ENCODE results near the gene RTP1.

- TF ChIP-seq, protein P1, sequence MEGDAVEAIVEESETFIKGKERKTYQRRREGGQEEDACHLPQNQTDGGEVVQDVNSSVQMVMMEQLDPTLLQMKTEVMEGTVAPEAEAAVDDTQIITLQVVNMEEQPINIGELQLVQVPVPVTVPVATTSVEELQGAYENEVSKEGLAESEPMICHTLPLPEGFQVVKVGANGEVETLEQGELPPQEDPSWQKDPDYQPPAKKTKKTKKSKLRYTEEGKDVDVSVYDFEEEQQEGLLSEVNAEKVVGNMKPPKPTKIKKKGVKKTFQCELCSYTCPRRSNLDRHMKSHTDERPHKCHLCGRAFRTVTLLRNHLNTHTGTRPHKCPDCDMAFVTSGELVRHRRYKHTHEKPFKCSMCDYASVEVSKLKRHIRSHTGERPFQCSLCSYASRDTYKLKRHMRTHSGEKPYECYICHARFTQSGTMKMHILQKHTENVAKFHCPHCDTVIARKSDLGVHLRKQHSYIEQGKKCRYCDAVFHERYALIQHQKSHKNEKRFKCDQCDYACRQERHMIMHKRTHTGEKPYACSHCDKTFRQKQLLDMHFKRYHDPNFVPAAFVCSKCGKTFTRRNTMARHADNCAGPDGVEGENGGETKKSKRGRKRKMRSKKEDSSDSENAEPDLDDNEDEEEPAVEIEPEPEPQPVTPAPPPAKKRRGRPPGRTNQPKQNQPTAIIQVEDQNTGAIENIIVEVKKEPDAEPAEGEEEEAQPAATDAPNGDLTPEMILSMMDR (IDR thresholded peaks at IDR 0.05) = no peak
- TF ChIP-seq POLR2AphosphoS5 (IDR thresholded peaks at IDR 0.05) = no peak
Measured at GRCh38 chr3:187242900-187243299, 45.6 kb downstream of the RTP1 start.

Measured in prostate gland (tissue), 2 donors.